ENCODE measurements around the gene ZBTB7C.

DNA sequence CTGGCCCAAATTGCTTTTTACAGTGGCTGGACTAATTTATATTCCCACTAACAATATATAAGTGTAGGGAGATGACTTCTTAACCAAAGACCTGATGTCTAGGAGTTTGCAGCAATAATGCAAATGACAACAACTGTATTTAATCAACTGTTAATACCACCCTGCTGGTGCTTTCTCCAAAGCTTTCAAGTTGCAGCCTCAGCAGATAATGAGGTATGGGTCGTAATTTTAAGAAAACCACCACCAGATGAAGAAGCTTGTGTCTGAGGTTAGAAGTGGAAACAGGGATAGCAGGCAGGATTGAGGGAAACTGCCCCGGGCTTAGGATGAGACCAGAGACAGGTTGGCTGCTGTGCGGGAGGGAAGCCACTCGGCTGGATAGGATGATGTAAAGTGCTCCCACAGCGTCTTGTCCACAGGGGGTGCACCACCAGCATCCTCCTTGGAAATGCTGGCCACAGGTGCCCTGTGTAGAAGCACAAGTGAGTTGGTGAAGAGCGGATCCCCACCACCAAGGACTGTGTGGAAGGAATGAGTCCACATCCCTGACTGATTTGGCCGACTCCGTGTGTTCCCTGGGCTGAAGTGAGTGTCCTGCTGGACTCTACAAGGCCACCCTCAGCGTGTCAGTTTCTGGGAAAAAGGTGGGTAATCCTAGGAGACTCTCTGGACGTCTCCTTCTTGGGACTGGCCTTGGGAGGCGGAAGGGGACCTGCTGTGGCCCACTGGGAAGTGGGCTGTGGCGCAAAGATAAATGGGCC, 402.6 kb downstream of the ZBTB7C start:
- TF ChIP-seq EZH2 (IDR thresholded peaks at IDR 0.05; ENCODE audit: borderline replicate concordance, low read length): no peak
- TF ChIP-seq, protein P1, sequence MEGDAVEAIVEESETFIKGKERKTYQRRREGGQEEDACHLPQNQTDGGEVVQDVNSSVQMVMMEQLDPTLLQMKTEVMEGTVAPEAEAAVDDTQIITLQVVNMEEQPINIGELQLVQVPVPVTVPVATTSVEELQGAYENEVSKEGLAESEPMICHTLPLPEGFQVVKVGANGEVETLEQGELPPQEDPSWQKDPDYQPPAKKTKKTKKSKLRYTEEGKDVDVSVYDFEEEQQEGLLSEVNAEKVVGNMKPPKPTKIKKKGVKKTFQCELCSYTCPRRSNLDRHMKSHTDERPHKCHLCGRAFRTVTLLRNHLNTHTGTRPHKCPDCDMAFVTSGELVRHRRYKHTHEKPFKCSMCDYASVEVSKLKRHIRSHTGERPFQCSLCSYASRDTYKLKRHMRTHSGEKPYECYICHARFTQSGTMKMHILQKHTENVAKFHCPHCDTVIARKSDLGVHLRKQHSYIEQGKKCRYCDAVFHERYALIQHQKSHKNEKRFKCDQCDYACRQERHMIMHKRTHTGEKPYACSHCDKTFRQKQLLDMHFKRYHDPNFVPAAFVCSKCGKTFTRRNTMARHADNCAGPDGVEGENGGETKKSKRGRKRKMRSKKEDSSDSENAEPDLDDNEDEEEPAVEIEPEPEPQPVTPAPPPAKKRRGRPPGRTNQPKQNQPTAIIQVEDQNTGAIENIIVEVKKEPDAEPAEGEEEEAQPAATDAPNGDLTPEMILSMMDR (conservative IDR thresholded peaks at IDR 0.05 in 1 of 2, IDR thresholded peaks at IDR 0.05 in 1 of 2; ENCODE audit: extremely low read depth in 1 of 2, insufficient read depth in 1 of 2, low read depth in 1 of 2, low read length in 2 of 2): no peak

Data from mammary epithelial cell (primary cell).